Measurements from ENCODE around the gene POU2F1. TPM values are rescaled to one million over a fixed set of nuclear protein-coding genes. Genes with fewer than 3 reads are reported as not detected.

Gene POU2F1
- total RNA-seq, 1 donor from 2014 or later: 17.2 TPM

GRCh38 chr1:167333124-167333523 is 112.4 kb downstream of the POU2F1 start:
- no peak for DNase-seq
- intact Hi-C loops (cut with micrococcal nuclease): no loop called here
- no peak overlapping the region for H3K4me3 Mint-ChIP-seq
- H3K27ac Mint-ChIP-seq: no peak overlapping the region
- H3K4me1 Mint-ChIP-seq: peaks cover 18% of the 10 kb centered on the region
- peaks cover 4% of the 10 kb centered on the region for H3K9me3 Mint-ChIP-seq
- H3K27me3 Mint-ChIP-seq: no peaks in the 10 kb centered on the region
- peaks cover 16% of the 10 kb centered on the region for H3K36me3 Mint-ChIP-seq (ENCODE audit: low read depth)

- Mint-ChIP-seq H3K4me1 (peaks cover 18% of the 10 kb centered on the region), H3K27ac (no peak overlapping the region), H3K9me3 (peaks cover 4% of the 10 kb centered on the region), H3K27me3 (no peaks in the 10 kb centered on the region), H3K4me3 (no peak overlapping the region), H3K36me3 (ENCODE audit: low read depth) (peaks cover 16% of the 10 kb centered on the region)
- DNase-seq: no peak
- intact Hi-C loops (cut with micrococcal nuclease): no loop called here
Measured at GRCh38 chr1:167333703-167334102, 113.0 kb downstream of the POU2F1 start.

GRCh38 chr1:167339405-167339804 is 118.7 kb downstream of the POU2F1 start:
- H3K4me3 Mint-ChIP-seq: no peak overlapping the region
- peaks cover 4% of the 10 kb centered on the region for H3K9me3 Mint-ChIP-seq
- no peak for DNase-seq
- intact Hi-C loops (cut with micrococcal nuclease): no loop called here
- H3K27me3 Mint-ChIP-seq: no peaks in the 10 kb centered on the region
- H3K36me3 Mint-ChIP-seq (ENCODE audit: low read depth): peaks cover 18% of the 10 kb centered on the region
- H3K4me1 Mint-ChIP-seq: peaks cover 6% of the 10 kb centered on the region
- no peak overlapping the region for H3K27ac Mint-ChIP-seq

- no peak for DNase-seq
- H3K4me3 Mint-ChIP-seq: no peak overlapping the region
- no peaks in the 10 kb centered on the region for H3K9me3 Mint-ChIP-seq
- no peak overlapping the region for H3K27ac Mint-ChIP-seq
- intact Hi-C loops (cut with micrococcal nuclease): loop anchor here (5.0 kb wide), 2 partner anchors 76 to 276 kb away; no protein-coding TSS in a partner anchor
- peaks cover 9% of the 10 kb centered on the region for H3K4me1 Mint-ChIP-seq
- no peaks in the 10 kb centered on the region for H3K27me3 Mint-ChIP-seq
- peaks cover 5% of the 10 kb centered on the region for H3K36me3 Mint-ChIP-seq (ENCODE audit: low read depth)
Measured at GRCh38 chr1:167342846-167343245, 122.2 kb downstream of the POU2F1 start.

- Mint-ChIP-seq H3K9me3 (no peaks in the 10 kb centered on the region), H3K27ac (no peak overlapping the region), H3K36me3 (ENCODE audit: low read depth) (peaks cover under 1% of the 10 kb centered on the region), H3K27me3 (no peaks in the 10 kb centered on the region), H3K4me1 (peaks cover 6% of the 10 kb centered on the region), H3K4me3 (no peak overlapping the region)
- intact Hi-C loops (cut with micrococcal nuclease): loop anchor here (5.0 kb wide), 2 partner anchors 77 to 277 kb away; no protein-coding TSS in a partner anchor
- no peak for DNase-seq
Measured at GRCh38 chr1:167344112-167344511, 123.4 kb downstream of the POU2F1 start.

GRCh38 chr1:167344615-167345385 is 124.1 kb downstream of the POU2F1 start:
- H3K9me3 Mint-ChIP-seq: no peaks in the 10 kb centered on the region
- intact Hi-C loops (cut with micrococcal nuclease): loop anchor here (5.0 kb wide), 2 partner anchors 77 to 277 kb away; no protein-coding TSS in a partner anchor
- H3K4me1 Mint-ChIP-seq: peaks cover 5% of the 10 kb centered on the region

GRCh38 chr1:167345386-167345733 is 124.7 kb downstream of the POU2F1 start:
- Mint-ChIP-seq H3K27me3 (no peaks in the 10 kb centered on the region), H3K4me1 (peaks cover 5% of the 10 kb centered on the region), H3K27ac (no peak overlapping the region), H3K4me3 (no peak overlapping the region), H3K36me3 (ENCODE audit: low read depth) (no peaks in the 10 kb centered on the region), H3K9me3 (no peaks in the 10 kb centered on the region)
- intact Hi-C loops (cut with micrococcal nuclease): no loop called here
- no peak for DNase-seq

More at GRCh38 chr1:167344615-167345385, 124.1 kb downstream of the POU2F1 start:
- DNase-seq: no peak
- H3K27ac Mint-ChIP-seq: no peak overlapping the region
- H3K4me3 Mint-ChIP-seq: no peak overlapping the region
- no peaks in the 10 kb centered on the region for H3K36me3 Mint-ChIP-seq (ENCODE audit: low read depth)
- H3K27me3 Mint-ChIP-seq: no peaks in the 10 kb centered on the region

- H3K36me3 Mint-ChIP-seq (ENCODE audit: low read depth): peaks cover 6% of the 10 kb centered on the region
- no peak overlapping the region for H3K27ac Mint-ChIP-seq
- no peak for DNase-seq
- no peak overlapping the region for H3K4me3 Mint-ChIP-seq
- peaks cover 3% of the 10 kb centered on the region for H3K4me1 Mint-ChIP-seq
- H3K9me3 Mint-ChIP-seq: peaks cover 11% of the 10 kb centered on the region
- intact Hi-C loops (cut with micrococcal nuclease): no loop called here
- H3K27me3 Mint-ChIP-seq: no peaks in the 10 kb centered on the region
Measured at GRCh38 chr1:167357305-167357704, 136.6 kb downstream of the POU2F1 start.

- peaks cover 3% of the 10 kb centered on the region for H3K4me1 Mint-ChIP-seq
Measured at GRCh38 chr1:167359295-167359694, 138.6 kb downstream of the POU2F1 start.

GRCh38 chr1:167360120-167360519 is 139.4 kb downstream of the POU2F1 start:
- no peak for DNase-seq
- no peak overlapping the region for H3K27ac Mint-ChIP-seq
- H3K4me1 Mint-ChIP-seq: peaks cover 3% of the 10 kb centered on the region
- intact Hi-C loops (cut with micrococcal nuclease): no loop called here
- peaks cover 11% of the 10 kb centered on the region for H3K9me3 Mint-ChIP-seq
- no peak overlapping the region for H3K4me3 Mint-ChIP-seq
- peaks cover 6% of the 10 kb centered on the region for H3K36me3 Mint-ChIP-seq (ENCODE audit: low read depth)
- no peaks in the 10 kb centered on the region for H3K27me3 Mint-ChIP-seq

More at GRCh38 chr1:167359295-167359694, 138.6 kb downstream of the POU2F1 start:
- H3K27ac Mint-ChIP-seq: no peak overlapping the region
- H3K4me3 Mint-ChIP-seq: no peak overlapping the region
- H3K36me3 Mint-ChIP-seq (ENCODE audit: low read depth): peaks cover 6% of the 10 kb centered on the region
- peaks cover 11% of the 10 kb centered on the region for H3K9me3 Mint-ChIP-seq
- H3K27me3 Mint-ChIP-seq: no peaks in the 10 kb centered on the region
- DNase-seq: no peak
- intact Hi-C loops (cut with micrococcal nuclease): no loop called here

GRCh38 chr1:167362638-167363037 is 142.0 kb downstream of the POU2F1 start:
- Mint-ChIP-seq H3K9me3 (peaks cover 11% of the 10 kb centered on the region), H3K4me3 (no peak overlapping the region), H3K36me3 (ENCODE audit: low read depth) (peaks cover 15% of the 10 kb centered on the region), H3K27ac (no peak overlapping the region), H3K4me1 (peaks cover 3% of the 10 kb centered on the region), H3K27me3 (no peaks in the 10 kb centered on the region)
- no peak for DNase-seq
- intact Hi-C loops (cut with micrococcal nuclease): no loop called here

GRCh38 chr1:167364826-167365225 is 144.1 kb downstream of the POU2F1 start:
- Mint-ChIP-seq H3K27me3 (no peaks in the 10 kb centered on the region), H3K36me3 (ENCODE audit: low read depth) (peaks cover 14% of the 10 kb centered on the region), H3K4me1 (peaks cover 3% of the 10 kb centered on the region), H3K4me3 (no peak overlapping the region), H3K27ac (no peak overlapping the region), H3K9me3 (peaks cover 4% of the 10 kb centered on the region)
- no peak for DNase-seq
- intact Hi-C loops (cut with micrococcal nuclease): no loop called here

- H3K36me3 Mint-ChIP-seq (ENCODE audit: low read depth): peaks cover 10% of the 10 kb centered on the region
- no peak overlapping the region for H3K27ac Mint-ChIP-seq
- intact Hi-C loops (cut with micrococcal nuclease): no loop called here
- H3K4me1 Mint-ChIP-seq: peaks cover 3% of the 10 kb centered on the region
- no peaks in the 10 kb centered on the region for H3K27me3 Mint-ChIP-seq
- no peak for DNase-seq
- no peak overlapping the region for H3K4me3 Mint-ChIP-seq
- no peaks in the 10 kb centered on the region for H3K9me3 Mint-ChIP-seq
Measured at GRCh38 chr1:167365360-167365759, 144.7 kb downstream of the POU2F1 start.

- no peak overlapping the region for H3K27ac Mint-ChIP-seq
- H3K4me1 Mint-ChIP-seq: no peaks in the 10 kb centered on the region
- no peak for DNase-seq
- no peak overlapping the region for H3K4me3 Mint-ChIP-seq
- H3K27me3 Mint-ChIP-seq: no peaks in the 10 kb centered on the region
- peaks cover 16% of the 10 kb centered on the region for H3K36me3 Mint-ChIP-seq (ENCODE audit: low read depth)
- intact Hi-C loops (cut with micrococcal nuclease): no loop called here
- no peaks in the 10 kb centered on the region for H3K9me3 Mint-ChIP-seq
Measured at GRCh38 chr1:167367705-167368104, 147.0 kb downstream of the POU2F1 start.

Data from activated CD4-positive, alpha-beta T cell treated with anti-CD3 and anti-CD28 coated beads, Interleukin-2, amount 10 ng/mL, durations not matched to agents 24 days and 14 days (primary cell).